Panc1 (cell line): ENCODE data around the gene NSMCE3. TPM values are rescaled to one million over a fixed set of nuclear protein-coding genes. Genes with fewer than 3 reads are reported as not detected.

Experiments used
- ATAC-seq: fragments of 200-7000 bp; cut with Tn5 transposase; 2 replicates; pipeline ENCODE4 v1.9.1; 2020; ENCODE audit warnings: mild to moderate bottlenecking, moderate library complexity
- BruUV-seq: library from RNA; stranded (reverse); fragments of 400-500 nt; replicated peaks from 2 replicates; lab custom pipeline; 2021; lab: Mats Ljungman, UMichigan
- CTCF ChIA-PET: fragments of 300-600 bp; sonication (Branson Sonifier 250); formaldehyde crosslinking; loops from one replicate; lab custom pipeline; 2022; ENCODE audit warnings: antibody characterized with exemption; lab: Charles Lee
- POLR2A ChIA-PET: fragments of 300-600 bp; sonication (Branson Sonifier 250); formaldehyde crosslinking; loops from one replicate; lab custom pipeline; 2022; ENCODE audit warnings: antibody characterized with exemption; lab: Charles Lee
- DNase-seq: peaks from one replicate; pipeline ENCODE4 v3.0.0-alpha.2; 2010; ENCODE audit warnings: low read depth, low spot score
- H3K27ac ChIP-seq: 2 replicates; pipeline ENCODE4 v1.5.1; 2011; ENCODE audit warnings: mild to moderate bottlenecking, low read length, inconsistent platforms
- H3K27me3 ChIP-seq: fragments of 200-500 bp; sonication (Bioruptor generic); 2 replicates; pipeline ENCODE4 v1.6.0; 2014; ENCODE audit warnings: low read length, inconsistent platforms; ENCODE audit not compliant: control insufficient read depth, insufficient read depth
- H3K36me3 ChIP-seq: fragments of 200-500 bp; sonication (Bioruptor generic); 2 replicates; pipeline ENCODE4 v1.5.1; 2014; ENCODE audit warnings: inconsistent platforms, mild to moderate bottlenecking, low read length, moderate library complexity; ENCODE audit not compliant: control insufficient read depth, insufficient read depth
- H3K4me1 ChIP-seq: 2 replicates; pipeline ENCODE4 v1.5.1; 2011; ENCODE audit warnings: inconsistent platforms, mild to moderate bottlenecking, low read length, moderate library complexity; ENCODE audit not compliant: control insufficient read depth, insufficient read depth
- H3K4me3 ChIP-seq, 2 experiments: 2 replicates each; pipeline ENCODE4 v1.5.1; 2011 to 2012; ENCODE audit warnings: low read depth in 2 of 2, low read length in 2 of 2, mild to moderate bottlenecking in 2 of 2, inconsistent platforms in 1 of 2, moderate library complexity in 1 of 2
- H3K9me3 ChIP-seq: fragments of 200-500 bp; sonication (Bioruptor generic); 2 replicates; pipeline ENCODE4 v1.5.1; 2014; ENCODE audit warnings: low read depth, mild to moderate bottlenecking, inconsistent platforms, low read length, moderate library complexity; ENCODE audit not compliant: control insufficient read depth, insufficient read depth
- CTCF ChIP-seq: fragments of 450-650 bp; IDR thresholded peaks from 2 replicates; pipeline ENCODE4 v1.5.1; 2017; ENCODE audit warnings: mild to moderate bottlenecking
- POLR2AphosphoS5 ChIP-seq: IDR thresholded peaks from 2 replicates; pipeline ENCODE4 v1.6.1; 2012; ENCODE audit warnings: mild to moderate bottlenecking, low read depth, low read length, moderate library complexity
- REST ChIP-seq, 2 experiments: IDR thresholded peaks; 2 replicates each; pipeline ENCODE4 v1.6.1; 2011 to 2012; ENCODE audit warnings: low read depth in 2 of 2, control low read depth in 1 of 2, low read length in 1 of 2, mild to moderate bottlenecking in 1 of 2, moderate library complexity in 1 of 2; ENCODE audit not compliant: insufficient read depth in 1 of 2
- SIN3A ChIP-seq: IDR thresholded peaks from 2 replicates; pipeline ENCODE4 v1.6.1; 2012; ENCODE audit warnings: low read depth, mild to moderate bottlenecking, low read length, moderate library complexity, borderline replicate concordance; ENCODE audit not compliant: insufficient read depth
- TCF7L2 ChIP-seq: IDR thresholded peaks from 2 replicates; pipeline ENCODE4 v1.6.1; 2011; ENCODE audit warnings: mild to moderate bottlenecking, low read depth, low read length, inconsistent platforms
- in situ Hi-C: cut with HindIII; loops from 2 replicates; pipeline ENCODE4 v1.10.0; 2016; ENCODE audit warnings: low sequenced_read_pairs, low pct_unique_long_range_greater_than_20kb
- intact Hi-C: fragments of 100-400 bp; cut with micrococcal nuclease; formaldehyde crosslinking; loops from one replicate; pipeline ENCODE4 v1.10.0; 2022; ENCODE audit not compliant: unreplicated experiment
- total RNA-seq: library from RNA; stranded (reverse); gene quantifications from one replicate; pipeline ENCODE4 v1.2.1, GENCODE V29; 2021; ENCODE audit not compliant: unreplicated experiment

The NSMCE3 gene
- total RNA-seq, 1 experiment from 2014 or later = 5.5 TPM

- H3K27me3 ChIP-seq = no peaks in the 10 kb centered on the region
- BruUV-seq = no TSS peak
- no peaks in the 10 kb centered on the region for H3K4me1 ChIP-seq
- TF ChIP-seq CTCF (no peak), TCF7L2 (no peak), POLR2AphosphoS5 (no peak), REST (IDR thresholded peaks at IDR 0.05; ENCODE audit: insufficient read depth in 1 of 2, low read depth in 2 of 2, low read length in 1 of 2) (no peak), SIN3A (no peak)
- H3K4me3 ChIP-seq = no peak overlapping the region
- no peaks in the 10 kb centered on the region for H3K36me3 ChIP-seq
- in situ Hi-C loops (no loop called here), intact Hi-C loops (no loop called here)
- POLR2A ChIA-PET = no interaction called here
- CTCF ChIA-PET = no interaction called here
- no peaks in the 10 kb centered on the region for H3K9me3 ChIP-seq
- no peak overlapping the region for H3K27ac ChIP-seq
- DNase-seq (no peak), ATAC-seq (no peak)
These were observed 30.2 kb upstream of the NSMCE3 start for GRCh38 chr15:29299784-29300183.

- H3K4me1 ChIP-seq = no peaks in the 10 kb centered on the region
- ChIA-PET POLR2A (no interaction called here), CTCF (no interaction called here)
- no peak overlapping the region for H3K27ac ChIP-seq
- TF ChIP-seq REST (IDR thresholded peaks at IDR 0.05; ENCODE audit: insufficient read depth in 1 of 2, low read depth in 2 of 2, low read length in 1 of 2) (no peak), TCF7L2 (no peak), CTCF (no peak), POLR2AphosphoS5 (no peak), SIN3A (no peak)
- no peak for DNase-seq
- H3K9me3 ChIP-seq = no peaks in the 10 kb centered on the region
- in situ Hi-C loops = no loop called here
- no TSS peak for BruUV-seq
- no peaks in the 10 kb centered on the region for H3K27me3 ChIP-seq
- H3K36me3 ChIP-seq = no peaks in the 10 kb centered on the region
- no peak overlapping the region for H3K4me3 ChIP-seq
- intact Hi-C loops = no loop called here
- ATAC-seq = no peak
These were observed 29.7 kb upstream of the NSMCE3 start for GRCh38 chr15:29299331-29299730.
